Endometrial microvascular endothelial cells (primary cell): Measurements from ENCODE around the gene ZNF124. TPM values are rescaled to one million over a fixed set of nuclear protein-coding genes. Genes with fewer than 3 reads are reported as not detected.

ENCODE experiments used
- in situ Hi-C: cut with HindIII; loops from 2 replicates; pipeline ENCODE4 v1.10.0; 2017; ENCODE audit warnings: low sequenced_read_pairs, low pct_unique_long_range_greater_than_20kb; ENCODE audit errors: inconsistent ontology term
- total RNA-seq: library from RNA; depleted of rRNA; stranded (reverse); fragments of >200 nt; gene quantifications from one replicate; pipeline ENCODE4 v1.2.3, GENCODE V29; 2015; ENCODE audit errors: inconsistent ontology term

ZNF124 gene
- total RNA-seq, 1 donor from 2014 or later = 10.2 TPM

DNA sequence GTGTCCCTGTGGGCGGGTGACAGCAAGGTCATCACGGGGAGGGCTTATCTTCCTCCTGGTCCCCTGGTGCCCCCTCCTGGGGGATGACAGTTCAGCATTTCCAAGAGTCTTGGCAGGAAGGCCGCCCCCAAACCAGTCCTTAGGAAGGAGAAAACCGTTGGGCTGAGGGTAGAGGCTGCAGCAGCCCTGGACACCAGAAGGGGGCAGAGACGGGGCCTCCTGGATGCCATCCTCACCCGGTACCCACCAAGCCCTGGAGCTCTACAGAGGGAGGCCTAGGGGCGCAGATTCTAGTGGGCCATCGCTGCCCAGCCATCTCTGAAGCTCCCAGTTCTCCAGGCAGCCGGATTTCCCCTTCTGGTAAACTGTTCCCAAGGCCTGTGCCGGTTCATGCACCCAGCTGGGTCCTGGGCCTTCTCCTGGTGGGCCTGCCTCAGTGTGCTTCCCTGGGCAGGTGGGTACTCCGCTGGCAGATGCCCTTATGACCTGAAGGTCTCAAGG lies 52.8 kb downstream of the ZNF124 start:
- in situ Hi-C loops = no loop called here

DNA sequence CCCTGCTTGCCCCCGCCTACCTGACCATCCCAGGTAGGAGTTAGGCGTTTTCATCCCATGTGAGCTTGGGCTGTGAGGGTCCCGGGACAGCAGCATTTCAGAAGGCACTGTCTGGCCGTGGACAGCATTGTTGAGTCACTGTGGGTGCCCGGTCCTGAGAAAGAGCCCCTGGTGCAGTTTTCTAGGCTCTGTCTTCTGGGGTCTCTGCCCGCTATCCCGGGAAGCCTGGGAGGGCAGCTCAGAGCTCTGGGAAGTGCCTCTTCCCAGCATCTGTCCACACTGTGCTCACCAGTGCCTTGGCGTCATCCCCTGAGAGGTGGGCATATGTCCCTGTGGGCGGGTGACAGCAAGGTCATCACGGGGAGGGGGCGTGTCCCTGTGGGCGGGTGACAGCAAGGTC lies 56.3 kb downstream of the ZNF124 start:
- in situ Hi-C loops = no loop called here

DNA sequence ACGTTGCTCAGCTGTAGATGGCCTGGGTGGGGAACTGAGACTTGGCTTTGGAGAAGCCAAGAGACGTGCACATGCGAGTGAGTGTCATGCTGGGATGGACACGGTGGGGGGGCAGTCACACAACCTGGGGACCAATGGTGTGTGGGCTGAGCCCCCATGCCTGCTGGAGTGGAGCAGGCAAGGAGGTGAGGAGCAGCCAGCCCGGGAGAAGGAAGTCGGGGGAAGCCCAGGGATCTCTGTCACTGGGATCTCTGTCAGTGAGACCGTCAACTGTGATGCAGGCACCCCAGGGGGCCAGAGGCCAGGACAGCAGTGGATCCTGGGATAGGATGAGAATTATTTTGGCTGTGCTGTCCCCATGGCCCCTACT lies 56.7 kb downstream of the ZNF124 start:
- in situ Hi-C loops = no loop called here

DNA sequence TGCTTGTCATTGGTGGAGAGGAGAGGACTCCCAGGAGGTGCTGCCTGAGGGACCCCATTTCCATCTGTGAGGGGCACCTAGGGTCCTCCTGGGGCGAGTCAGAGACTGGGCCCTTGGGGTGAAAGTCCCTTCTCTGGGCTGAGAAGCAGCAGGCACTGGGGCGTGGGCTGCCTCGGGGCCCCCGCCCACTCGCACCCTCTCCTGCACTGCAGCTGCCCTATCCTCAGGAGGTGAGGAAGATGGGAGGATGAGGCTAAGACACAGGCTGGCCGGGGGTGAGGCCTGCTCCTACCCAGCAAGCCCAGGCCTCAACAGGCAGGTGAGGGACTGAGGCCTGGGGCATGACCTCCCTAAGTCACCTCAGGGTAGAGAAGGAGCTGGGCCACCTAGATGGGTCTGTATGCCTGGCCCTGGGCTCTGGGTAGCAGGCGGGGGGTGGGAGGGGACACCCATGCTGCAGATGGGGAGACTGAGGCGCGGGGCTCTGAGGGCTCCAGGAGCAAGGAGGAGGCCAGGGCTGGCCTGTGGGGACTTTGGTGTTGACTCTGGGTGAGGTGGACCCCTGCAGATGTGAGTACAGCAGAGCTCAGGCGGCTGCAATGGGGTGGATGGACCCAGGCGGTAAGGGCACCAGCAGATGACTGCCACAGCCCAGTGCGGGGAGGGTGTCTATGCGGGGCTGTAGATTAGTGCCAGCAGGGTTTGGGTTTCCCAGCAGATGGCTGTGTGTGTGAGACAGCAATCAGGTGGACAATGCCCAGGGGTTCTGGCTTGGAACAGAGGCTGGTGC lies 57.3 kb downstream of the ZNF124 start:
- in situ Hi-C loops = no loop called here

DNA sequence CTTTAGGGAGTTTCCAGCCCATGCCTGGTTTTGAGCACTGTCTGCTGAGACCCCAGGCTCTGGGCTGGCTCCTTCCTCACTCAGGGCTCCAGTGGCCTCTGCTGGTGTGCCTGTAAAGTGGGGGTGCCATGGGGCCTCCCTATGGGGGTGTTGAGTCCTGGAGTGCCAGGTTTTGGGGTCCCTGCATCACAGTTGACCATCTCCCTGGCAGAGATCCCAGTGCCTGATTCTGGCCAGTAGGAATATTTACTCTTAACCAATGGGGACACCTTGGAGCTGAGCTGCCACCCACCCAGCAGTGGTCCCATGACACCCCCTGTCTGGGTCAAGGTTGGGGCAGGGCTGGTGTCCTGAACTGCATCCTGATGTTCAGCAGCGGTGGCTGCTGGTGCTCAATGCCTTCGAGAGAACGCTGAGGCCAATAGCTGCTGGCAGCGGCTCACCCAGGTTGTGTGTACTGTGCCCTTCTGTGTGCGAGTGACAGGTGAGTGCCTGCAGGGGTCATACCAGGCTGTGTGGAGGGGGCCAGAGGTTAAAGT lies 58.0 kb downstream of the ZNF124 start:
- in situ Hi-C loops = no loop called here

DNA sequence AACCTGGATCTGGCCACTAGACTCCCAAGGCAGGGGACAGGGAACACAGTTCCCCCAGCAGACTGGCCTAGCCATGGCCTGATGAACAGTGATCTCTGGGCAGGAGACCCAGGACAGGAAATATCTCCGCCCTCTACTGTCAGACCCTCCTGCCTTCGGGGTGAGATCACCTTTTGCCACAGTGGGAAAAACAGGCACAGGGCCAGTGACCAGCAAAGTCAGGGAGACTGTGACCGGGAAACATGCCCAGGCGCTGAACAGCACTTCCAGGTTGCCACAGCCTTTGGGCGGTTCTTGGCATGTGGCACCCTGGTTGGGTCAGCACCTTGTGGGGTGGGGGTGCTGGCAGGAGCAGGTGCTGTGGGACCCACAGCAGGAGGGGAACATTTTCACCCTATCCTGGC lies 58.7 kb downstream of the ZNF124 start:
- in situ Hi-C loops = no loop called here

DNA sequence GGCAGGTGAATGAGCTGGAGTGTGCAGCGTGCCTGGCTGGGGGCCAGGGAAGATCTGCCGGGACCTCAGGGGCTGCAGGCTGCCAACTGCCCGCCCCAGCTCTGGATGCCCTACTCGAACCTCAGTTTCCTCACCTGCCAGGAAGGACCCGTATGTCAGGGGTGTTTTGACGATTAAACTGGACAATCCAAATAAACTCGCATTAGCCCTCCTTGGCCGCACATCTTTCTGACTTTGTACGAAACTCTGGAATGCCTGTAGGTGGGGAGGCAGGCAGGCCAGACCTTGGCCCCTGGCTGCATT lies 59.4 kb downstream of the ZNF124 start:
- in situ Hi-C loops = no loop called here

DNA sequence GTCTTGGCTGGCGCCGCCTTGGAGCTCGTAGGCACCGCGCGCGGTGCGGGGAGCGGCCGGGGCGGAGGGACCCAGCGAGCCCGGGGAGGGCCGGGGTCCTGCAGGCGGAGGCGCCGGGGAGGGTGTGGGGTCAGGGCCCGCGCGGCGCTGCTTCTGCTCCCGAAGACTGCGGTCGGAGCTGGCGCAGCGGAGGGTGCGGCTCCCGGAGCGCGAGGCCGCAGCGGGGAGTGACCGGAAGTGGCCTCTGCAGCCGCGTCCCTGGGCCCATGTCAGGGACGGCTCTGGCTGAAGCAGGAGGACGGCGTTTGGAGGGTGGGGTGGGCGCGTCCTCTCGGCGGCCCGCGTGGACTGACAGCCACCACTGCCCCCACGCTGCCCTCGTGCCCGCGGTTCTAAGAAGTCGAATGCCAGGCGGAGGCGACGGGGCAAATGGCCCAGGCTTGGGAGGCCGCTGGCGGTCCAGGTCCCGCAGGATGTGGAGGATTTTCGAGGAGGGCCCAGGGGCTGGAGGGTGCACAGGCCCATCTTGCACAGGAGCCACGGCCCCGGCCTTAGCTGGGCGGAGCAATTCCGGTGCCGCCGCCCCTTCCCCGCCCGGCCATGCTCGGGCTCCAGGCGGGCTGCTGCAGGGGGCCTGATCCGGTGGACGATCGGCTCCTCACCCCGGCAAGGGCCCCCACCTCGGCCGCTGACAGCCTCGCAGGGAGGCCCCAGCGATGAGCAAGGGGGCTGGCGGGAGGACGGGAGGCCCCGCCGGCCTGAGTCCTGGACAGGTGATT lies 59.9 kb downstream of the ZNF124 start:
- in situ Hi-C loops = no loop called here

DNA sequence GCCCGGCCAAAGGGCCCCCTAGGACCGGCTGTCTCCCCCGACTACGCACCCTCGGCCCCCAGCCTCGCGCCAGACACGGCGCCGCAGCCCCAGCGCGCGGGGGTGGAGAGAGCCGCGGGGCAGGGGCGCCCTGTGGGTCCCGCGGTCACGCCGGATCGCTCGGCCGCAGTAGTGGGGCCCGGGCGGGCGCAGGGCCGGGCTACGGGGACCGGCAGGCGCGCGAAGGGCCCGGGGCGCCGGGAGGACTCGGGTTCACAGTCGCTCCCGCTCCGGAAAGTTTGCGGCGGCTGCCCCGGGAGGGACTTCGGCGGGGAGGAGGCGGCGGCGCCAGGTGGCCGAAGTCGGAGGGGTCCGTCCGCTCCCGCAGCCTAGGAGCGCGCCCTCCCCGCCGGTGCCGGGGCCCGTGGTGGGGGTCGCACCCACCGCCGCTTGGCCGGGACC lies 60.5 kb downstream of the ZNF124 start:
- in situ Hi-C loops = no loop called here

DNA sequence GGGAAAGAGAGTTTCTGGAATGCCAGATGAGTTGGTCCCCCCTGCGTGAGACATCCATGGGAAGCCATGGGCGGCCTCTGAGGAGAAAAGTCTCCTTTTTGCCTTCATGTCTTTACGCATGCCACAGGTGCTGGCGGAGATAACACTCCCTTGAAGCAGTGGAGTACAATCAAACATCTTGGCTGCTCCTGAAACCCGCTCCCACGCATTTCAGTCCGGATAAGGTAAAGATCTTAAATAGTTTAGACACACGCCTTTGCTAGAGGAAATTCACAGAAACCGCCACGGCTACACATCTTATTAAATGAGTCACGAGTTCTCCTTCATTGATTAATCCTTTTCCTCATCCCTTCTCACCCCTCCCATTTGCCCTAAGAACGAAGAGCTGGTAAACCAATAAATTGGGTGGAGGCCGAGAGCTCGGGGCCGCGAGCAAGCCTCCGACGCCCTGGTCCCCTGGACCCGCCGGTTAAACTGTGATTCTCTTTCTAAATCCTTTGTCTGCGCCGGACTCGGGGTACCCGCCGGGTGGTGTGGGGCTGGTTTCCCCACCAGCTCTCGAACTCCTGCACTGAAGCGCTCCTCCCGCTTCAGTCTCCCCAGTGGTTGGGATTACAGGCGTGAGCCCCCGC lies 61.1 kb downstream of the ZNF124 start:
- in situ Hi-C loops = no loop called here

DNA sequence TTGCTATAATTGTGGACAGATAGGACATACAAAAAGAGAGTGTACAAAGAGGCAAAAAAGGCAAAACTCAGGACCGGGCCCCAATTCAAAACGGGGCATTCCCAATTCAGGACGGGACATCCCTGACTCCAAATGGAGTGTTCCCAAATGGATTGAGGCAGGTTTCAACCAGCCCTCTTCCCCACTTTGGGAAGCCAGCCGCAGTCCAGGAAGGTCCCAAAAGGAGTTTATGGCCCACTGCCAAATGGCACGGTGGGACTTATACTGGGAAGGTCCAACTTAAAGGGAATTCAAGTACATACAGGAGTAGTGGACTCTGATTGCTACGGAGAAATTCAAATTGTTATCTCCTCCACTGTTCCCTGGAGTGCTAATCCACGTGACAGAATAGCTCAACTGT lies 64.1 kb downstream of the ZNF124 start:
- in situ Hi-C loops = no loop called here

DNA sequence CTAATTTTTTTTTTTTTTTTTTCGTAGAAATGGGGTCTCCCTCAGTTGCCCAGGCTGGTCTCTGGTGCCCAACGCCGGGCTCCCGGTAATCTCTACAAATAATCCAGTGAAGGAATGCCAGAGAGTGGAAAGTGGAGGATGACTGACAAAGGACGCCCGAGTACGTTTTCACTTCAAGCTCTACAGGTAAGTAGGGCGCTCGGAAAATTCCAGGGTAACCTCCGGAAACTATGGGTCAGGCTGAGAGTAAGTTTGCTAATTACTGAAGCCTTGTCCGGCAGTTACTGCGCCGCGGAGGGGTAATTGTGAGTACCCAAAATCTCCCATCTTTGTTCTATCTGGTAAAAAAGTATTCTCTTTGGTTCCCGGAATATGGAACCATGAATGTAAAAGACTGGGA lies 65.9 kb downstream of the ZNF124 start:
- in situ Hi-C loops = no loop called here

Other genes starting within 250 kb of the ZNF124 start
- gene AHCTF1, start 240.1 kb downstream of the ZNF124 start, total RNA-seq = 26.5 TPM
- 5.0 TPM for gene ZNF695, start 164.0 kb downstream of the ZNF124 start, total RNA-seq
- gene ZNF670, start 93.2 kb downstream of the ZNF124 start, total RNA-seq = 1.8 TPM
- gene ZNF669, start 67.7 kb downstream of the ZNF124 start, total RNA-seq = 9.9 TPM
- gene VN1R5, start 84.1 kb upstream of the ZNF124 start, total RNA-seq = not detected
- gene ZNF496, start 159.8 kb upstream of the ZNF124 start, total RNA-seq = 30.8 TPM
- 4.7 TPM for gene NLRP3, start 244.2 kb upstream of the ZNF124 start, total RNA-seq